T-helper 2 cell treated with Interferon-gamma antibody and Interleukin-4, amounts not matched to agents 100 ng/mL and 5 ng/mL, for 36 hours (primary cell): ENCODE data around the gene FAM3C. TPM values are rescaled to one million over a fixed set of nuclear protein-coding genes. Genes with fewer than 3 reads are reported as not detected.

Experiments
- intact Hi-C: fragments of 100-400 bp; cut with micrococcal nuclease; formaldehyde crosslinking; loops from one replicate; pipeline ENCODE4 v1.15.1; 2023
- total RNA-seq: library from RNA; stranded (reverse); gene quantifications from 2 replicates; pipeline ENCODE4 v1.2.3, GENCODE V29; 2022

FAM3C gene
- total RNA-seq, 1 donor from 2014 or later: 25.4 TPM

- intact Hi-C loops: no loop called here
Measured at GRCh38 chr7:121383235-121383910, 12.7 kb downstream of the FAM3C start.

- intact Hi-C loops: no loop called here
Measured at GRCh38 chr7:121382473-121382872, 13.6 kb downstream of the FAM3C start.

- intact Hi-C loops: no loop called here
Measured at GRCh38 chr7:121379930-121380329, 16.2 kb downstream of the FAM3C start.

- intact Hi-C loops: no loop called here
Measured at GRCh38 chr7:121376979-121377378, 19.1 kb downstream of the FAM3C start.

- intact Hi-C loops: no loop called here
Measured at GRCh38 chr7:121373177-121373576, 22.9 kb downstream of the FAM3C start.

GRCh38 chr7:121372376-121373010 is 23.6 kb downstream of the FAM3C start:
- intact Hi-C loops: no loop called here

GRCh38 chr7:121371883-121372282 is 24.2 kb downstream of the FAM3C start:
- intact Hi-C loops: no loop called here

GRCh38 chr7:121371367-121371766 is 24.7 kb downstream of the FAM3C start:
- intact Hi-C loops: no loop called here

GRCh38 chr7:121369462-121369861 is 26.6 kb downstream of the FAM3C start:
- intact Hi-C loops: no loop called here

GRCh38 chr7:121366852-121367431 is 29.2 kb downstream of the FAM3C start:
- intact Hi-C loops: loop anchor here (1.0 to 2.0 kb wide), 3 partner anchors 29 to 628 kb away; partner anchors contain the start of gene FAM3C

- intact Hi-C loops: no loop called here
Measured at GRCh38 chr7:121360564-121360963, 35.5 kb downstream of the FAM3C start.

GRCh38 chr7:121355574-121355973 is 40.5 kb downstream of the FAM3C start:
- intact Hi-C loops: no loop called here

GRCh38 chr7:121352323-121352722 is 43.8 kb downstream of the FAM3C start:
- intact Hi-C loops: no loop called here

GRCh38 chr7:121351682-121352081 is 44.4 kb downstream of the FAM3C start:
- intact Hi-C loops: no loop called here

GRCh38 chr7:121344497-121344896 is 51.6 kb downstream of the FAM3C start:
- intact Hi-C loops: no loop called here

GRCh38 chr7:121344093-121344492 is 52.0 kb downstream of the FAM3C start:
- intact Hi-C loops: no loop called here

GRCh38 chr7:121343302-121343701 is 52.8 kb downstream of the FAM3C start:
- intact Hi-C loops: no loop called here

GRCh38 chr7:121342631-121343030 is 53.5 kb downstream of the FAM3C start:
- intact Hi-C loops: no loop called here

- intact Hi-C loops: no loop called here
Measured at GRCh38 chr7:121341933-121342332, 54.2 kb downstream of the FAM3C start.

GRCh38 chr7:121339082-121339481 is 57.0 kb downstream of the FAM3C start:
- intact Hi-C loops: no loop called here

GRCh38 chr7:121337398-121337797 is 58.7 kb downstream of the FAM3C start:
- intact Hi-C loops: no loop called here

- intact Hi-C loops: no loop called here
Measured at GRCh38 chr7:121336579-121336978, 59.5 kb downstream of the FAM3C start.
